Measurements from ENCODE around the gene CHRNA3. TPM values are rescaled to one million over a fixed set of nuclear protein-coding genes. Genes with fewer than 3 reads are reported as not detected.

The CHRNA3 gene
- total RNA-seq, result not detected
- polyA plus RNA-seq, result not detected

- no peak within 1 kb of the TSS for H3K4me3 ChIP-seq (ENCODE audit: low read length in 2 of 2)
- Mint-ChIP-seq H3K9me3 (no peaks in the 10 kb centered on the region), H3K4me1 (peaks cover 2 to 18% (median 10%) of the 10 kb centered on the region in 4 donors), H3K27me3 (peaks cover 34 to 43% of the 10 kb centered on the region in 2 donors), H3K27ac (no peak within 1 kb of the TSS), H3K36me3 (no peaks in the 10 kb centered on the region), H3K4me3 (peak within 1 kb of the TSS in 5 of 8 donors; percentile 4 to 63 (median 31))
- H3K9me3 ChIP-seq (ENCODE audit: control insufficient read depth in 1 of 2, low read length in 2 of 2), result no peaks in the 10 kb centered on the region
- DNase-seq, result no peak
- ChIA-PET POLR2A (ENCODE audit: partially characterized antibody) (no interaction called here), CTCF (ENCODE audit: partially characterized antibody) (interaction anchor here (1.3 to 1.4 kb wide), 2 partner anchors 130 to 133 kb away, joined by 3 to 5 read pairs; no protein-coding TSS in a partner anchor)
- no peaks in the 10 kb centered on the region for H3K4me1 ChIP-seq (ENCODE audit: insufficient read depth, low read length)
- intact Hi-C loops (cut with micrococcal nuclease), result no loop called here
- no peak within 1 kb of the TSS for H3K27ac ChIP-seq (ENCODE audit: low read depth, low read length)
- no peaks in the 10 kb centered on the region for H3K36me3 ChIP-seq (ENCODE audit: insufficient read depth, low read length)
- H3K27me3 ChIP-seq (ENCODE audit: insufficient read depth, low read length), result peaks cover 7% of the 10 kb centered on the region
These were observed at the start of gene CHRNA3 for GRCh38 chr15:78620527-78621421. Gene CHRNA3, minus strand, starts transcription at chr15:78620996. Its CDS starts 202 bp downstream, at chr15:78620794.

DNA sequence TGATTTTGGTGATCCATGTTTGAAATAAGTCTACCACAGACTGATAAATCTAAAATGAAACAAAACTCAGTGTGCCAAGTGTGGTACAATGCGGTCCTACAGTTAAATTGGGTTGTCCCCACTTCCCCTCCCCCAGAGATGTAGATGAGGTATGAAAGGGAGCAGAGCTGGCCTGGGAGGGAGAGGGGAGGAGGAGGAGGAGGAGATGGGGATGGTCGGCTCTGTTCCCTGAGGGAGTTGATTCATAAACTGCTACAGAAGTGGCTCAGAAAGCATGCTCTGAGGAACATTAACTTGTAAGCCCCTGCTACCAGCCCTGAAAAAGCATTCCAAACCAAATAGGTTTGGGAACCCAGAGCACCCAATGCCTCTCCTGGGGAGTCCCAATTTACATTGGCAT lies 48.2 kb upstream of the CHRNA3 start:
- H3K27ac ChIP-seq (ENCODE audit: low read depth, low read length), result no peak overlapping the region
- intact Hi-C loops (cut with micrococcal nuclease), result no loop called here
- POLR2A ChIA-PET (ENCODE audit: partially characterized antibody), result no interaction called here
- H3K36me3 ChIP-seq (ENCODE audit: insufficient read depth, low read length), result no peaks in the 10 kb centered on the region
- DNase-seq, result no peak
- no peaks in the 10 kb centered on the region for H3K36me3 Mint-ChIP-seq
- no peaks in the 10 kb centered on the region for H3K4me1 ChIP-seq (ENCODE audit: insufficient read depth, low read length)
- no peak overlapping the region for H3K27ac Mint-ChIP-seq
- no peaks in the 10 kb centered on the region for H3K27me3 ChIP-seq (ENCODE audit: insufficient read depth, low read length)
- no peak overlapping the region for H3K4me3 ChIP-seq (ENCODE audit: low read length in 2 of 2)
- H3K27me3 Mint-ChIP-seq, result peaks cover 5 to 7% of the 10 kb centered on the region in 2 donors
- CTCF ChIA-PET (ENCODE audit: partially characterized antibody), result no interaction called here
- no peaks in the 10 kb centered on the region for H3K9me3 Mint-ChIP-seq
- H3K4me3 Mint-ChIP-seq, result no peak overlapping the region
- H3K4me1 Mint-ChIP-seq, result no peaks in the 10 kb centered on the region
- H3K9me3 ChIP-seq (ENCODE audit: control insufficient read depth in 1 of 2, low read length in 2 of 2), result no peaks in the 10 kb centered on the region

DNA sequence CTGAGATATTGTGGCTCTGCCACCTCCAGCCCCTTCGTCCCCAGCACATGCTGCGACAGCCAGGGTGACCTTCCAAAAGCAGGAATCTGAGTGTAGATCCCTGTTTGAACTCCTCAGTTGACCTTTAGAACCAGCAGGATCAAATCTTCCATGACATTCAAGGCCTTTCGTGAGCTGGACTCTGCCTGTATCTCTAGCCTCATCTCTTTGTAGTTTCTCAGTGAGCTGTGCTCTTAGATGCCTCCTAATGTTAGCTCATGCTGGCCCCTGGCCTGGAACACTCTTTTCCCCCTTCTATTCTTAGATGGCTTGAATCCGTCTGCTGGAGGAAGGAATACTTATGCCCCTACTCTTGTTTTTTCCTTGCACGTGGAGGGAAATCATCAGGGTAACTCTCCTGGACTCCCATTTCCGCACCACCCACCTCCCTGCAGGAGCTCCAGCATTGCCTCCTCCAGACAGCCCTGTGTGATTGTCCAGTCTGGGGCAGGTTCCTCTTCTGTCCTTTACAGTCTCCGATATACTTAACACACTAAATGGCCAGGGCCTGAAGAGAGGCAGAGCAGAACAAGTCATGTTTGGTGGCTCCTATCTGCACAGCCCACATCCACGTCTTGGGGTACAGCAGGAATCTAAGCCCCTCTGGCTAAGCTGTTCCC lies 46.9 kb upstream of the CHRNA3 start:
- H3K9me3 ChIP-seq (ENCODE audit: control insufficient read depth in 1 of 2, low read length in 2 of 2), result no peaks in the 10 kb centered on the region
- Mint-ChIP-seq H3K36me3 (no peaks in the 10 kb centered on the region), H3K4me3 (no peak overlapping the region), H3K9me3 (no peaks in the 10 kb centered on the region), H3K4me1 (no peaks in the 10 kb centered on the region), H3K27ac (no peak overlapping the region), H3K27me3 (peaks cover 5 to 6% of the 10 kb centered on the region in 2 donors)
- H3K4me3 ChIP-seq (ENCODE audit: low read length in 2 of 2), result no peak overlapping the region
- CTCF ChIA-PET (ENCODE audit: partially characterized antibody), result no interaction called here
- H3K4me1 ChIP-seq (ENCODE audit: insufficient read depth, low read length), result no peaks in the 10 kb centered on the region
- POLR2A ChIA-PET (ENCODE audit: partially characterized antibody), result no interaction called here
- H3K27me3 ChIP-seq (ENCODE audit: insufficient read depth, low read length), result no peaks in the 10 kb centered on the region
- DNase-seq, result no peak
- intact Hi-C loops (cut with micrococcal nuclease), result no loop called here
- H3K36me3 ChIP-seq (ENCODE audit: insufficient read depth, low read length), result no peaks in the 10 kb centered on the region
- H3K27ac ChIP-seq (ENCODE audit: low read depth, low read length), result no peak overlapping the region

DNA sequence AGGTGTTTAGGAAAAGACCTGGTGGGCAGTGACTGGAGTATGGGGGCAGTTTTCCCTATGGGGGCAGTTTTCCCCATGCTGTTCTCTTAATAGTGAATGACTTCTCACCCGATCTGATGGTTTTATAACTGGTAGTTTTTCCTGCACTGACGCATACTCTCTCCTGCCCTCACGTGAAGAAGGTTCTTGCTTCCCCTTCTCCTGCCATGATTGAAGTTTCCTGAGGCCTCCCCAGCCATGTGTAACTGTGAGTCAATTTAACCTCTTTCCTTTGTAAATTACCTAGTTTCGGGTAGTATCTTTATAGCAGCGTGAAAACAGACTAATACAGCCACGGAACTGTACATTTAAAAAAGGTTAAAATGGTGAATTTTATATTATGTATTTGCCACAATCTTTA lies 45.2 kb upstream of the CHRNA3 start:
- no peaks in the 10 kb centered on the region for H3K9me3 Mint-ChIP-seq
- no peaks in the 10 kb centered on the region for H3K4me1 Mint-ChIP-seq
- Histone ChIP-seq H3K36me3 (ENCODE audit: insufficient read depth, low read length) (no peaks in the 10 kb centered on the region), H3K27me3 (ENCODE audit: insufficient read depth, low read length) (no peaks in the 10 kb centered on the region), H3K9me3 (ENCODE audit: control insufficient read depth in 1 of 2, low read length in 2 of 2) (no peaks in the 10 kb centered on the region), H3K4me3 (ENCODE audit: low read length in 2 of 2) (no peak overlapping the region), H3K27ac (ENCODE audit: low read depth, low read length) (no peak overlapping the region), H3K4me1 (ENCODE audit: insufficient read depth, low read length) (no peaks in the 10 kb centered on the region)
- intact Hi-C loops (cut with micrococcal nuclease), result no loop called here
- no peak for DNase-seq
- CTCF ChIA-PET (ENCODE audit: partially characterized antibody), result no interaction called here
- POLR2A ChIA-PET (ENCODE audit: partially characterized antibody), result no interaction called here
- H3K27me3 Mint-ChIP-seq, result peaks cover 5 to 6% of the 10 kb centered on the region in 2 donors
- no peak overlapping the region for H3K27ac Mint-ChIP-seq
- no peak overlapping the region for H3K4me3 Mint-ChIP-seq
- no peaks in the 10 kb centered on the region for H3K36me3 Mint-ChIP-seq

GRCh38 chr15:78663703-78664102 lies 42.9 kb upstream of the CHRNA3 start:
- H3K9me3 ChIP-seq (ENCODE audit: control insufficient read depth in 1 of 2, low read length in 2 of 2), result no peaks in the 10 kb centered on the region
- Mint-ChIP-seq H3K4me1 (no peaks in the 10 kb centered on the region), H3K27ac (no peak overlapping the region), H3K36me3 (no peaks in the 10 kb centered on the region), H3K4me3 (no peak overlapping the region), H3K9me3 (no peaks in the 10 kb centered on the region), H3K27me3 (peaks cover 3 to 4% of the 10 kb centered on the region in 2 donors)
- intact Hi-C loops (cut with micrococcal nuclease), result no loop called here
- no peaks in the 10 kb centered on the region for H3K4me1 ChIP-seq (ENCODE audit: insufficient read depth, low read length)
- no peak overlapping the region for H3K4me3 ChIP-seq (ENCODE audit: low read length in 2 of 2)
- POLR2A ChIA-PET (ENCODE audit: partially characterized antibody), result no interaction called here
- DNase-seq, result no peak
- H3K27me3 ChIP-seq (ENCODE audit: insufficient read depth, low read length), result no peaks in the 10 kb centered on the region
- H3K27ac ChIP-seq (ENCODE audit: low read depth, low read length), result no peak overlapping the region
- CTCF ChIA-PET (ENCODE audit: partially characterized antibody), result no interaction called here
- H3K36me3 ChIP-seq (ENCODE audit: insufficient read depth, low read length), result no peaks in the 10 kb centered on the region

DNA sequence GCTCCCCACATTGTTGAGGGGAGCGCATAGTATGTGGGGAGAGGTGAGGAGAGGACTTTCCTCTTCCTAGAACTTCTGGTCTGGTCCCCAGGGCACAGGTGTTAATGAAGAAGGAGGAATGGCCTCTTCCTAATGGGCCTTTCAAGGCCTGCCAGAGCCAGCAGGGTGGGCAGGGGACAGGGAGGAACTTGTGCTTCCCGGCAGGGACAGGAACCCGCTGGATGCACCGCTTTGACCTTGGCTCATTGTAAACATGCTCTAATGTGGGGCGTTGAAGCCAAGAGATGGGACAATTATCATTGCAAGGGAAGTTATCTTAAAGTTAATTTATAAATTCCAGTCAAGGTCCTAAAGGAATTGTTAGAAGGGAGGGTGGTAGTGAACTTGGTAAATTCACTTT lies 41.2 kb upstream of the CHRNA3 start:
- H3K27ac ChIP-seq (ENCODE audit: low read depth, low read length), result no peak overlapping the region
- no peak overlapping the region for H3K4me3 Mint-ChIP-seq
- POLR2A ChIA-PET (ENCODE audit: partially characterized antibody), result no interaction called here
- no peaks in the 10 kb centered on the region for H3K36me3 Mint-ChIP-seq
- H3K4me1 Mint-ChIP-seq, result no peaks in the 10 kb centered on the region
- CTCF ChIA-PET (ENCODE audit: partially characterized antibody), result no interaction called here
- H3K27ac Mint-ChIP-seq, result no peak overlapping the region
- no peaks in the 10 kb centered on the region for H3K36me3 ChIP-seq (ENCODE audit: insufficient read depth, low read length)
- no peaks in the 10 kb centered on the region for H3K27me3 Mint-ChIP-seq
- intact Hi-C loops (cut with micrococcal nuclease), result no loop called here
- no peak overlapping the region for H3K4me3 ChIP-seq (ENCODE audit: low read length in 2 of 2)
- H3K4me1 ChIP-seq (ENCODE audit: insufficient read depth, low read length), result no peaks in the 10 kb centered on the region
- DNase-seq, result no peak
- no peaks in the 10 kb centered on the region for H3K9me3 Mint-ChIP-seq
- H3K9me3 ChIP-seq (ENCODE audit: control insufficient read depth in 1 of 2, low read length in 2 of 2), result no peaks in the 10 kb centered on the region
- H3K27me3 ChIP-seq (ENCODE audit: insufficient read depth, low read length), result no peaks in the 10 kb centered on the region

- Histone ChIP-seq H3K36me3 (ENCODE audit: insufficient read depth, low read length) (no peaks in the 10 kb centered on the region), H3K9me3 (ENCODE audit: control insufficient read depth in 1 of 2, low read length in 2 of 2) (no peaks in the 10 kb centered on the region), H3K4me3 (ENCODE audit: low read length in 2 of 2) (no peak overlapping the region), H3K4me1 (ENCODE audit: insufficient read depth, low read length) (no peaks in the 10 kb centered on the region), H3K27me3 (ENCODE audit: insufficient read depth, low read length) (no peaks in the 10 kb centered on the region), H3K27ac (ENCODE audit: low read depth, low read length) (no peak overlapping the region)
- ChIA-PET POLR2A (ENCODE audit: partially characterized antibody) (no interaction called here), CTCF (ENCODE audit: partially characterized antibody) (no interaction called here)
- intact Hi-C loops (cut with micrococcal nuclease), result no loop called here
- Mint-ChIP-seq H3K27ac (no peak overlapping the region), H3K9me3 (no peaks in the 10 kb centered on the region), H3K36me3 (no peaks in the 10 kb centered on the region), H3K4me1 (no peaks in the 10 kb centered on the region), H3K27me3 (no peaks in the 10 kb centered on the region), H3K4me3 (no peak overlapping the region)
- no peak for DNase-seq
These were observed 40.2 kb upstream of the CHRNA3 start for GRCh38 chr15:78661001-78661400.
